LNCaP clone FGC (cell line): ENCODE measurements around the gene C17orf75.

Source experiments
- DNase-seq: peaks from one replicate; pipeline ENCODE4 v3.0.0-alpha.2; 2011; ENCODE audit warnings: low read depth
- H3K4me3 ChIP-seq: 2 replicates; pipeline ENCODE4 v1.5.1; 2011; ENCODE audit warnings: mild to moderate bottlenecking, low read depth, low read length, control low read depth
- CTCF ChIP-seq: IDR thresholded peaks from 2 replicates; pipeline ENCODE4 v1.5.1; 2012; ENCODE audit warnings: mild to moderate bottlenecking; ENCODE audit not compliant: control insufficient read depth, insufficient read depth; ENCODE audit errors: extremely low read depth

The C17orf75 gene

GRCh38 chr17:32382526-32383223 lies 40.7 kb upstream of the C17orf75 start:
- TF ChIP-seq CTCF = no peak
- H3K4me3 ChIP-seq = no peak overlapping the region
- DNase-seq = no peak

GRCh38 chr17:32370426-32370825 lies 28.5 kb upstream of the C17orf75 start:
- TF ChIP-seq CTCF = no peak
- no peak for DNase-seq
- no peak overlapping the region for H3K4me3 ChIP-seq

GRCh38 chr17:32361270-32361669 lies 19.3 kb upstream of the C17orf75 start:
- no peak overlapping the region for H3K4me3 ChIP-seq
- no peak for DNase-seq

GRCh38 chr17:32357615-32358014 lies 15.6 kb upstream of the C17orf75 start:
- H3K4me3 ChIP-seq = no peak overlapping the region
- no peak for TF ChIP-seq CTCF
- no peak for DNase-seq

More at GRCh38 chr17:32361270-32361669, 19.3 kb upstream of the C17orf75 start:
- no peak for TF ChIP-seq CTCF

- no peak for DNase-seq
- no peak for TF ChIP-seq CTCF
- no peak overlapping the region for H3K4me3 ChIP-seq
These were observed 14.8 kb upstream of the C17orf75 start for GRCh38 chr17:32356750-32357149.

- TF ChIP-seq CTCF = no peak
- DNase-seq = no peak
- no peak overlapping the region for H3K4me3 ChIP-seq
These were observed 14.4 kb upstream of the C17orf75 start for GRCh38 chr17:32356378-32356743.
